ENCODE measurements around the gene CEBPG. TPM values are rescaled to one million over a fixed set of nuclear protein-coding genes. Genes with fewer than 3 reads are reported as not detected.
A peak's percentile ranks its signal among the peaks of the same experiment; 100 is the strongest.

Gene CEBPG
- total and polyA plus RNA-seq, 2 donors (not counting 1 experiment from before 2014, with no cell fraction given) = 12.5 to 24.2 TPM

- no peaks in the 10 kb centered on the region for H3K79me2 ChIP-seq (ENCODE audit: control insufficient read depth, insufficient read depth, low read length)
- H3K27me3 ChIP-seq (replicated peaks in 1 of 4; ENCODE audit: control extremely low read depth in 1 of 4, control insufficient read depth in 3 of 4, insufficient read depth in 4 of 4, low read length in 3 of 4) = no peaks in the 10 kb centered on the region
- no peak overlapping the region for H3K4me2 ChIP-seq (replicated peaks; ENCODE audit: low read depth, low read length, poor library complexity, severe bottlenecking)
- H2AFZ ChIP-seq (ENCODE audit: insufficient read depth, low read depth, low read length, poor library complexity, severe bottlenecking) = no peak overlapping the region
- Mint-ChIP-seq H3K9me3 (ENCODE audit: insufficient read depth) (no peaks in the 10 kb centered on the region), H3K27ac (no peak overlapping the region), H3K27me3 (no peaks in the 10 kb centered on the region), H3K4me3 (no peak overlapping the region), H3K4me1 (peaks cover 2% of the 10 kb centered on the region)
- TF ChIP-seq CTCF (IDR thresholded peaks at IDR 0.05) = no peak
- TF ChIP-seq EZH2 (IDR thresholded peaks at IDR 0.05; ENCODE audit: borderline replicate concordance, insufficient read depth, low read depth, low read length, poor library complexity, severe bottlenecking) = no peak
- 85% methylated on average over 16 of the region's 17 CpGs for WGBS (ENCODE audit: insufficient coverage)
- ChIA-PET CTCF (interaction anchor here (0.9 to 1.4 kb wide), 12 partner anchors 9 to 666 kb away, joined by 3 to 11 read pairs (median 4); no protein-coding TSS in a partner anchor), POLR2A (no interaction called here)
- H4K20me1 ChIP-seq (ENCODE audit: control insufficient read depth, insufficient read depth, low read length, poor library complexity, severe bottlenecking) = no peaks in the 10 kb centered on the region
- no peak overlapping the region for H3K4me3 ChIP-seq (ENCODE audit: control extremely low read depth in 1 of 5, extremely low read depth in 1 of 5, insufficient read depth in 1 of 5, low read depth in 2 of 5, low read length in 4 of 5)
- ATAC-seq (ENCODE audit: low read depth) (no peak), DNase-seq (no peak)
- intact Hi-C loops (cut with micrococcal nuclease) = no loop called here
- H3K36me3 ChIP-seq (replicated peaks in 1 of 2; ENCODE audit: control extremely low read depth in 1 of 2, control insufficient read depth in 1 of 2, extremely low read depth in 1 of 2, insufficient read depth in 2 of 2, low read length in 1 of 2) = no peaks in the 10 kb centered on the region
- no peaks in the 10 kb centered on the region for H3K4me1 ChIP-seq (ENCODE audit: control insufficient read depth in 2 of 2, insufficient read depth in 2 of 2, low read length in 2 of 2)
- no peaks in the 10 kb centered on the region for H3K9me3 ChIP-seq (ENCODE audit: control extremely low read depth in 1 of 3, control insufficient read depth in 2 of 3, insufficient read depth in 1 of 3, low read length in 2 of 3)
- no peak overlapping the region for H3K27ac ChIP-seq (ENCODE audit: low read length in 2 of 2)
- no peak overlapping the region for H3K9ac ChIP-seq (ENCODE audit: low read length)
Observed at GRCh38 chr19:33429891-33430673, 56.6 kb downstream of the CEBPG start.

- Histone ChIP-seq H4K20me1 (ENCODE audit: control insufficient read depth, insufficient read depth, low read length, poor library complexity, severe bottlenecking) (no peaks in the 10 kb centered on the region), H3K4me3 (ENCODE audit: control extremely low read depth in 1 of 5, extremely low read depth in 1 of 5, insufficient read depth in 1 of 5, low read depth in 2 of 5, low read length in 4 of 5) (no peak overlapping the region), H3K9me3 (ENCODE audit: control extremely low read depth in 1 of 3, control insufficient read depth in 2 of 3, insufficient read depth in 1 of 3, low read length in 2 of 3) (no peaks in the 10 kb centered on the region), H2AFZ (ENCODE audit: insufficient read depth, low read depth, low read length, poor library complexity, severe bottlenecking) (no peak overlapping the region), H3K9ac (ENCODE audit: low read length) (no peak overlapping the region), H3K4me2 (replicated peaks; ENCODE audit: low read depth, low read length, poor library complexity, severe bottlenecking) (no peak overlapping the region), H3K36me3 (replicated peaks in 1 of 2; ENCODE audit: control extremely low read depth in 1 of 2, control insufficient read depth in 1 of 2, extremely low read depth in 1 of 2, insufficient read depth in 2 of 2, low read length in 1 of 2) (no peaks in the 10 kb centered on the region), H3K4me1 (ENCODE audit: control insufficient read depth in 2 of 2, insufficient read depth in 2 of 2, low read length in 2 of 2) (no peaks in the 10 kb centered on the region), H3K27me3 (replicated peaks in 1 of 4; ENCODE audit: control extremely low read depth in 1 of 4, control insufficient read depth in 3 of 4, insufficient read depth in 4 of 4, low read length in 3 of 4) (no peaks in the 10 kb centered on the region), H3K79me2 (ENCODE audit: control insufficient read depth, insufficient read depth, low read length) (no peaks in the 10 kb centered on the region), H3K27ac (ENCODE audit: low read length in 2 of 2) (no peak overlapping the region)
- POLR2A ChIA-PET = no interaction called here
- WGBS (ENCODE audit: insufficient coverage) = 20% methylated on average over 11 of the region's 13 CpGs
- no peaks in the 10 kb centered on the region for H3K9me3 Mint-ChIP-seq (ENCODE audit: insufficient read depth)
- H3K27ac Mint-ChIP-seq = no peak overlapping the region
- no peak for TF ChIP-seq EZH2 (IDR thresholded peaks at IDR 0.05; ENCODE audit: borderline replicate concordance, insufficient read depth, low read depth, low read length, poor library complexity, severe bottlenecking)
- TF ChIP-seq CTCF (IDR thresholded peaks at IDR 0.05) = peak; percentile 77
- intact Hi-C loops (cut with micrococcal nuclease) = no loop called here
- peak; percentile 51 for DNase-seq
- peak; percentile 28 for ATAC-seq (ENCODE audit: low read depth)
- H3K27me3 Mint-ChIP-seq = no peaks in the 10 kb centered on the region
- CTCF ChIA-PET = interaction anchor here (0.7 to 1.4 kb wide), 11 partner anchors 9 to 666 kb away, joined by 3 to 11 read pairs (median 5); no protein-coding TSS in a partner anchor
- H3K4me1 Mint-ChIP-seq = peaks cover 2% of the 10 kb centered on the region
- H3K4me3 Mint-ChIP-seq = no peak overlapping the region
Observed at GRCh38 chr19:33430674-33431277, 57.3 kb downstream of the CEBPG start.

Data from B cell (primary cell).